AG09319 (cell line): ENCODE measurements around the gene MLF2.
"Not testable (repeated sequence)": the region's sequence is repeated elsewhere in the genome, so short reads cannot be mapped to it uniquely, and the experiment has no call there.

Experiments
- DNase-seq: peaks from one replicate; pipeline ENCODE4 v3.0.0-alpha.2; 2010; ENCODE audit warnings: low read depth; ENCODE audit errors: extremely low read depth
- TF ChIP-seq, protein P1 (sequence below): IDR thresholded peaks from 2 replicates; pipeline ENCODE4 v1.5.1; 2011; ENCODE audit warnings: low read depth, mild to moderate bottlenecking, inconsistent platforms, low read length, moderate library complexity

Gene MLF2

DNA sequence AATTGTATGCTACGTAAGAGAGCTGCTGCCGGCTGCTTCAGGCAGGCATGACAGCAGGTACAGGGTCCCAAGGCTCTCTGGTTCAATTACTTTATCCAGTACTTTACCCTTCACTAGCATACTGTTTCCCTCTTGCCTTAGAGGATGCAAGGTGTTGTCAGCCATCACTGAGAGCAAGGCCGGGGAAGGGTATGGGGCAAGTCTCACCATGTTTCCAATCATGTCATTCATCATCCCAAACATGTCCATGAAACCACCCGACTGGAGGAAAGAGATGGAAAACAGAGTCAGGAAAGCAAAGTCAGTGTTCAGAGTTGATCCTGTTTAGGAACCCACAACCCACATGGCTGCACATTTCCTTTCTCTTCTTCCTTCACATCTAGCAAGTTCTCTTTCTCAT lies 2.4 kb downstream of the MLF2 start:
- no peak for DNase-seq
- TF ChIP-seq, protein P1, sequence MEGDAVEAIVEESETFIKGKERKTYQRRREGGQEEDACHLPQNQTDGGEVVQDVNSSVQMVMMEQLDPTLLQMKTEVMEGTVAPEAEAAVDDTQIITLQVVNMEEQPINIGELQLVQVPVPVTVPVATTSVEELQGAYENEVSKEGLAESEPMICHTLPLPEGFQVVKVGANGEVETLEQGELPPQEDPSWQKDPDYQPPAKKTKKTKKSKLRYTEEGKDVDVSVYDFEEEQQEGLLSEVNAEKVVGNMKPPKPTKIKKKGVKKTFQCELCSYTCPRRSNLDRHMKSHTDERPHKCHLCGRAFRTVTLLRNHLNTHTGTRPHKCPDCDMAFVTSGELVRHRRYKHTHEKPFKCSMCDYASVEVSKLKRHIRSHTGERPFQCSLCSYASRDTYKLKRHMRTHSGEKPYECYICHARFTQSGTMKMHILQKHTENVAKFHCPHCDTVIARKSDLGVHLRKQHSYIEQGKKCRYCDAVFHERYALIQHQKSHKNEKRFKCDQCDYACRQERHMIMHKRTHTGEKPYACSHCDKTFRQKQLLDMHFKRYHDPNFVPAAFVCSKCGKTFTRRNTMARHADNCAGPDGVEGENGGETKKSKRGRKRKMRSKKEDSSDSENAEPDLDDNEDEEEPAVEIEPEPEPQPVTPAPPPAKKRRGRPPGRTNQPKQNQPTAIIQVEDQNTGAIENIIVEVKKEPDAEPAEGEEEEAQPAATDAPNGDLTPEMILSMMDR: no peak

DNA sequence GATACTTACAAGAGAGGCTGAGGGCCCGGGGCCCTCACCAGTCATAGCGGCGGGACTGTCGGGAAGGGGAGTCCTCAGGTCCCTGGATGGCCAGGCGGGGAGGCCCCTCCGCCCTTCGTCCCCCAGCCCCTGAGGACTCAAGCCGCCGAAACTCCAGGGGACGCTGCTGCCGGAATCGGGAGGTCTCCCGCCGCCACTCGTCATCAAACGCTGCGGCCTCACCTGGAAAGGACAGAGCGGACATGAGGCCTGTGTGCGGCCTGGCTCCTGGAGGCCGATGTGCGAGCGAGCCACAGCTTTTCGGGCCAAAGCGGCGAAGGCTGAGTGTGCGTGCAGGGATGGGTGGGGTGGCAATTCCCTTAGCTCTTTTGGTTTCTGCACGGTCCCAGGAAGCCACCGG lies 4.2 kb downstream of the MLF2 start:
- TF ChIP-seq, protein P1: no peak
- no peak for DNase-seq

DNA sequence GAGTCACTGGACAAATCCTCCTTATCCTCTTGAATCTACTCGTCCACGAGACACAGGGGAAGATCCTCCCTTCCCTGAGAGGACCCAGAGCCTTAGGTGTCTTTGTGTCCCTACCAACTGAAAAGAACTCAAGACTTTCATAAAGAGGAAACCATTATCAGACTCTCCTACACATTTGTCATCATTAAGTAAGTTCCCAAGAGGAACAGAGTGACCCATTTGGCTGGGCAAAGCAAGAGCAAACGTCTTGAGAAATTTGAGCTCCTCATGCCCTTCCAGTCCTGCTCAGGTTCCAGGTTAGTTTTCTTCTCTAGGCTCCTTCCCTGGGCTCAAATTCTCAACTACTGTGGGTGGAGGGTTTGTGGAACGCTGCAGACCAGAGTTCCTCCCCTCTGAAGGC lies 5.7 kb downstream of the MLF2 start:
- no peak for DNase-seq
- TF ChIP-seq, protein P1: no peak

DNA sequence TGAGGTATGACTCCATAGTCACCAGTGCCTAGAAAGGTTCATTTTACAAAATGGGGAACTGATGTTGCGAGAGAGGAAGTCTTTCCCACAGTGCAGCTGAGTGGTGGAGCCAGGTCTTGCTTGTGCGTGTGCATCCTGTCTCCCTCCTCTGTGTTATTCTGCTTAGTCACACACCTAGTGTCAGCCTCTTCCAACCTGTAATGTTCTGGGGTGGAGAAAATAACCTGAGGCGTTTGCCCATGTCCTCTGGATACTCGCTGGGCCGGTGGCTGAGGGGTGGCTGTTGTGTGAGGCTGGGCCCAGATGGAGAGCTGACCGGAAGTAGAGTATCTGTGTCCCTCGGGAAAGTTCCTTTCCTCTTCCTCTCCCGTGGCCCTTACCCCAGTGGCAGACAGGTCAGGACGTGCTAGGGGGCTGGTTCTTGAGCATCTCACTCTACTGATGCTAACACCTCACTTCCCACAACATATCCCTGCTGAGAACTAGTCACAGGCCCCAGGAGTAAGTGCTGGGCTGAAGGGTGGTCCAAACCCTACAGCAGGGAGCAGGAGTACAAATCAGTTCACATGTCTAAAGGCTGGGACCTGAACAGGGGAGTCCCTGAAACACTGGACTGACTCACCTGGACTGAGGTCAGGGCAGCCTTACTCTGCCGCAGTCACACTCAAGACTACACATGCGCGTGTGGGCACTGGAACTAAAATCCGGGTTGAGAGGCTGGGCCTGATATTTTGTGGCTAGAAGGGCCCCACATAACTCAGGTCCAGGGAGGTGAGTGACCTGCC lies 7.0 kb downstream of the MLF2 start:
- DNase-seq: no peak
- TF ChIP-seq, protein P1: no peak

DNA sequence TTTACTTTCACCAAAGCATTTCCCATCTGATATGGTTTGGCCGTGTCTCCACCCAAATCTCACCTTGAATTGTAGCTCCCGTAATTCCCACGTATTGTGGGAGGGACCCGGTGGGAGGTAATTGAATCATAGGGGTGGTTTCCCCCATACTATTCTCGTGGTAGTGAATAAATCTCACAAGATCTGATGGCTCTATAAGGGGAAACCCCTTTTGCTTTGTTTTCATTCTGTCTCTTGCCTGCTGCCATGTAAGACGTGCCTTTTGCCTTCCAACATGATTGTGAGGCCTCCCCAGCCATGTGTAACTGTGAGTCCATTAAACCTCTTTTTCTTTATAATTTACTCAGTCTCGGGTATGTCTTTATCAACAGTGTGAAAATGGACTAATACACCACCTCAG lies 9.6 kb downstream of the MLF2 start:
- not testable (repeated sequence) for DNase-seq

DNA sequence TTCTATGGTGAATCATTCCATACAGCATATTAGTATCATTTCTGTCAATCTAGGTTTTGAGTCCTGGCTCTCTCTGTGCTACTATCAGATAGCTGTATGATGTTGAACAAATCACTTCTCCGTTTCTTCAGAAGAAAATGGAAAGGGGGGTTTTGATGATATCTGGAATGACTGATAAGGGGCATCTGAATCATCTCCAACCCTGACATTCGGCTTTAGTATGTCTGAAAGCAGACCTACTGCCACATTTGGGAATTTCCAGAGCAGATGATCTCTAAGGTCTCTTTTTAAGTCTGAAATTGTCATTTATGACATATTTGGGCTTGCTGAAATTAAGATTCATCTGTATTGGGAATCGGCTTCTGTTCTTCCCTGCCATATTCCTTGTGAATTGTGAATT lies 10.1 kb downstream of the MLF2 start:
- TF ChIP-seq, protein P1: no peak
- DNase-seq: no peak

DNA sequence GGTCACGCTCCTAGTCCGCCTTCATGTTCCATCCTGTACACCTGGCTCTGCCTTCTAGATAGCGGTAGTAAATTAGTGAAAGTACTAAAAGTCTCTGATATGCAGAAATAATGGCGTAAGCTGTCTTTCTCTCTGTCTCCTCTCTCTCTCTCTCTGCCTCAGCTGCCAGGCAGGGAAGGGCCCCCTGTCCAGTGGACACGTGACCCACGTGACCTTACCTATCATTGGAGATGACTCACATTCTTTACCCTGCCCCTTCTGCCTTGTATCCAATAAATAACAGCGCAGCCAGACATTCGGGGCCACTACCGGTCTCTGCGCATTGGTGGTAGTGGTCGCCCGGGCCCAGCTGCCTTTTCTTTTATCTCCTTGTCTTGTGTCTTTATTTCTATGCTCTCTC lies 10.9 kb downstream of the MLF2 start:
- not testable (repeated sequence) for DNase-seq

DNA sequence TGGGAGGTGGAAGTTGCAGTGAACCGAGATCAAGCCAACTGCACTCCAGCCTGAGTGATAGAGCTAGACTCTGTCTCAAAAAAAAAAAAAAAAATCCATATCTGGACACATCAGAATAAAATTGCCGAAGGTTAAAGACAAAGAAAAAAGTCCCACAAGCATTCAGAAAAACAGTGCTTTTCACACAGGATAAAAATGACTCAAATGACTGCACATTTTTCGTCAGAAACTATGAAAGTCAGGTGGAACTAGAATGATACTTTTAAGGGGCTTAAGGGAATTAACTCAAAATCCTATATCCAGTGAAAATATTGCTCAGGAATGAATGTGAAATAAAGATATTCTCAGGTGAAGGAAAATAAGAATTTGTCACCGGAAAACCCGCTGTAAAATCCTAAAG lies 16.2 kb downstream of the MLF2 start:
- DNase-seq: no peak
- TF ChIP-seq, protein P1: no peak
